ENCODE measurements around the gene MAD1L1. TPM values are rescaled to one million over a fixed set of nuclear protein-coding genes. Genes with fewer than 3 reads are reported as not detected.

MAD1L1 gene
- total and polyA plus RNA-seq, 7 experiments from 2014 or later = 112 to 314 (median 136) TPM

GRCh38 chr7:2041496-2042367, 191.0 kb downstream of the MAD1L1 start:
- H3K27me3 ChIP-seq (ENCODE audit: control insufficient read depth in 2 of 2, insufficient read depth in 2 of 2, low read length in 2 of 2) = no peaks in the 10 kb centered on the region
- H3K9me3 Mint-ChIP-seq = peaks cover 0 to 3% (median 0%) of the 10 kb centered on the region in 11 donors
- H3K27ac ChIP-seq (ENCODE audit: low read depth, low read length) = no peak overlapping the region
- ATAC-seq (no peak), DNase-seq (no peak)
- no peaks in the 10 kb centered on the region for H3K27me3 Mint-ChIP-seq
- ChIA-PET CTCF (interaction anchor here (0.6 kb wide), 1 partner anchor 178 kb away, joined by 3 read pairs; no protein-coding TSS in a partner anchor), POLR2A (interaction anchor here (0.5 kb wide), 1 partner anchor 159 kb away, joined by 4 read pairs; no protein-coding TSS in a partner anchor)
- peak overlapping the region in 7 of 10 donors; percentile 2 to 66 (median 21) for H3K4me3 Mint-ChIP-seq
- H3K27ac Mint-ChIP-seq = peak overlapping the region in 7 of 9 donors; percentile 21 to 93 (median 70)
- intact Hi-C loops (cut with micrococcal nuclease) = no loop called here
- H3K4me1 ChIP-seq (ENCODE audit: control insufficient read depth in 2 of 2, insufficient read depth in 2 of 2, low read length in 2 of 2) = peaks cover 18 to 23% of the 10 kb centered on the region in 2 donors
- H3K4me1 Mint-ChIP-seq = peaks cover 36 to 59% (median 53%) of the 10 kb centered on the region in 7 donors
- H3K36me3 ChIP-seq (ENCODE audit: control insufficient read depth in 2 of 3, insufficient read depth in 3 of 3, low read length in 3 of 3) = peaks cover 0 to 3% (median 0%) of the 10 kb centered on the region in 3 experiments
- H3K36me3 Mint-ChIP-seq = peaks cover 0 to 13% (median 8%) of the 10 kb centered on the region in 5 donors
- no peak overlapping the region for H3K4me3 ChIP-seq (ENCODE audit: low read length)
- H3K9me3 ChIP-seq (ENCODE audit: control insufficient read depth in 2 of 3, low read length in 3 of 3) = no peaks in the 10 kb centered on the region

GRCh38 chr7:2040893-2041270, 191.9 kb downstream of the MAD1L1 start:
- Mint-ChIP-seq H3K27me3 (no peaks in the 10 kb centered on the region), H3K4me3 (peak overlapping the region in 5 of 10 donors; percentile 14 to 50 (median 35)), H3K4me1 (peaks cover 39 to 62% (median 55%) of the 10 kb centered on the region in 7 donors), H3K9me3 (peaks cover 0 to 3% (median 0%) of the 10 kb centered on the region in 11 donors), H3K36me3 (peaks cover 0 to 13% (median 8%) of the 10 kb centered on the region in 5 donors), H3K27ac (peak overlapping the region in 7 of 9 donors; percentile 44 to 93 (median 75))
- ChIA-PET POLR2A (no interaction called here), CTCF (interaction anchor here (0.6 kb wide), 1 partner anchor 179 kb away, joined by 3 read pairs; no protein-coding TSS in a partner anchor)
- peaks cover 0 to 3% (median 0%) of the 10 kb centered on the region in 3 experiments for H3K36me3 ChIP-seq (ENCODE audit: control insufficient read depth in 2 of 3, insufficient read depth in 3 of 3, low read length in 3 of 3)
- ATAC-seq = peak; percentile 64
- no peaks in the 10 kb centered on the region for H3K27me3 ChIP-seq (ENCODE audit: control insufficient read depth in 2 of 2, insufficient read depth in 2 of 2, low read length in 2 of 2)
- H3K27ac ChIP-seq (ENCODE audit: low read depth, low read length) = no peak overlapping the region
- no peak overlapping the region for H3K4me3 ChIP-seq (ENCODE audit: low read length)
- intact Hi-C loops (cut with micrococcal nuclease) = no loop called here
- H3K9me3 ChIP-seq (ENCODE audit: control insufficient read depth in 2 of 3, low read length in 3 of 3) = no peaks in the 10 kb centered on the region
- DNase-seq = peak in 6 of 9 donors; percentile 28 to 58 (median 38)
- H3K4me1 ChIP-seq (ENCODE audit: control insufficient read depth in 2 of 2, insufficient read depth in 2 of 2, low read length in 2 of 2) = peaks cover 18 to 23% of the 10 kb centered on the region in 2 donors

GRCh38 chr7:2040201-2040892, 192.4 kb downstream of the MAD1L1 start:
- H3K9me3 Mint-ChIP-seq = peaks cover 0 to 3% (median 0%) of the 10 kb centered on the region in 11 donors
- no peak for DNase-seq
- CTCF ChIA-PET = no interaction called here
- H3K36me3 Mint-ChIP-seq = peaks cover 0 to 13% (median 8%) of the 10 kb centered on the region in 5 donors
- peaks cover 39 to 62% (median 55%) of the 10 kb centered on the region in 7 donors for H3K4me1 Mint-ChIP-seq
- H3K4me1 ChIP-seq (ENCODE audit: control insufficient read depth in 2 of 2, insufficient read depth in 2 of 2, low read length in 2 of 2) = peaks cover 18 to 23% of the 10 kb centered on the region in 2 donors
- peaks cover 0 to 3% (median 0%) of the 10 kb centered on the region in 3 experiments for H3K36me3 ChIP-seq (ENCODE audit: control insufficient read depth in 2 of 3, insufficient read depth in 3 of 3, low read length in 3 of 3)
- POLR2A ChIA-PET = interaction anchor here (1.4 kb wide), 1 partner anchor 101 kb away, joined by 3 read pairs; no protein-coding TSS in a partner anchor
- H3K27ac Mint-ChIP-seq = peak overlapping the region in 8 of 9 donors; percentile 25 to 93 (median 81)
- intact Hi-C loops (cut with micrococcal nuclease) = no loop called here
- no peak overlapping the region for H3K4me3 ChIP-seq (ENCODE audit: low read length)
- H3K27me3 ChIP-seq (ENCODE audit: control insufficient read depth in 2 of 2, insufficient read depth in 2 of 2, low read length in 2 of 2) = no peaks in the 10 kb centered on the region
- no peak overlapping the region for H3K27ac ChIP-seq (ENCODE audit: low read depth, low read length)
- ATAC-seq = no peak
- H3K9me3 ChIP-seq (ENCODE audit: control insufficient read depth in 2 of 3, low read length in 3 of 3) = no peaks in the 10 kb centered on the region
- H3K4me3 Mint-ChIP-seq = peak overlapping the region in 6 of 10 donors; percentile 8 to 50 (median 38)
- no peaks in the 10 kb centered on the region for H3K27me3 Mint-ChIP-seq

- ChIA-PET CTCF (interaction anchor here (0.6 to 1.3 kb wide), 2 partner anchors 209 to 460 kb away, joined by 3 to 7 read pairs; no protein-coding TSS in a partner anchor), POLR2A (interaction anchor here (1.4 to 1.5 kb wide), 2 partner anchors 99 to 100 kb away, joined by 3 to 9 read pairs; no protein-coding TSS in a partner anchor)
- Mint-ChIP-seq H3K4me1 (peaks cover 39 to 62% (median 58%) of the 10 kb centered on the region in 7 donors), H3K4me3 (peak overlapping the region; percentile 59 to 95 (median 91)), H3K27ac (peak overlapping the region in 8 of 9 donors; percentile 73 to 95 (median 90)), H3K27me3 (no peaks in the 10 kb centered on the region), H3K9me3 (peaks cover 0 to 3% (median 0%) of the 10 kb centered on the region in 11 donors), H3K36me3 (peaks cover 0 to 11% (median 8%) of the 10 kb centered on the region in 5 donors)
- H3K27me3 ChIP-seq (ENCODE audit: control insufficient read depth in 2 of 2, insufficient read depth in 2 of 2, low read length in 2 of 2) = no peaks in the 10 kb centered on the region
- H3K4me1 ChIP-seq (ENCODE audit: control insufficient read depth in 2 of 2, insufficient read depth in 2 of 2, low read length in 2 of 2) = peaks cover 18 to 23% of the 10 kb centered on the region in 2 donors
- H3K27ac ChIP-seq (ENCODE audit: low read depth, low read length) = peak overlapping the region; percentile 34
- ATAC-seq = no peak
- intact Hi-C loops (cut with micrococcal nuclease) = loop anchor here (1.0 to 10.0 kb wide), 7 partner anchors 18 to 118 kb away; no protein-coding TSS in a partner anchor
- DNase-seq = peak in 2 of 9 donors; percentile 15 to 17
- H3K9me3 ChIP-seq (ENCODE audit: control insufficient read depth in 2 of 3, low read length in 3 of 3) = no peaks in the 10 kb centered on the region
- H3K36me3 ChIP-seq (ENCODE audit: control insufficient read depth in 2 of 3, insufficient read depth in 3 of 3, low read length in 3 of 3) = peaks cover 0 to 3% (median 0%) of the 10 kb centered on the region in 3 experiments
- H3K4me3 ChIP-seq (ENCODE audit: low read length) = no peak overlapping the region
These were observed 193.6 kb downstream of the MAD1L1 start for GRCh38 chr7:2038931-2039728.

- peaks cover 0 to 10% (median 5%) of the 10 kb centered on the region in 5 donors for H3K36me3 Mint-ChIP-seq
- intact Hi-C loops (cut with micrococcal nuclease) = loop anchor here (1.0 to 10.0 kb wide), 7 partner anchors 17 to 117 kb away; no protein-coding TSS in a partner anchor
- Histone ChIP-seq H3K9me3 (ENCODE audit: control insufficient read depth in 2 of 3, low read length in 3 of 3) (no peaks in the 10 kb centered on the region), H3K27me3 (ENCODE audit: control insufficient read depth in 2 of 2, insufficient read depth in 2 of 2, low read length in 2 of 2) (no peaks in the 10 kb centered on the region), H3K4me1 (ENCODE audit: control insufficient read depth in 2 of 2, insufficient read depth in 2 of 2, low read length in 2 of 2) (peaks cover 18 to 23% of the 10 kb centered on the region in 2 donors), H3K36me3 (ENCODE audit: control insufficient read depth in 2 of 3, insufficient read depth in 3 of 3, low read length in 3 of 3) (no peaks in the 10 kb centered on the region), H3K4me3 (ENCODE audit: low read length) (peak overlapping the region; percentile 83), H3K27ac (ENCODE audit: low read depth, low read length) (peak overlapping the region; percentile 70)
- peak overlapping the region; percentile 73 to 95 (median 92) for H3K27ac Mint-ChIP-seq
- H3K4me1 Mint-ChIP-seq = peaks cover 37 to 66% (median 59%) of the 10 kb centered on the region in 7 donors
- peak overlapping the region; percentile 83 to 95 (median 92) for H3K4me3 Mint-ChIP-seq
- ChIA-PET CTCF (interaction anchor here (0.8 to 1.3 kb wide), 2 partner anchors 24 to 459 kb away, joined by 3 read pairs; no protein-coding TSS in a partner anchor), POLR2A (interaction anchor here (0.6 to 1.5 kb wide), 7 partner anchors 8 to 219 kb away, joined by 3 to 9 read pairs (median 3); no protein-coding TSS in a partner anchor)
- DNase-seq (peak in 7 of 9 donors; percentile 44 to 66 (median 53)), ATAC-seq (peak; percentile 65)
- H3K9me3 Mint-ChIP-seq = peaks cover 0 to 3% (median 0%) of the 10 kb centered on the region in 11 donors
- no peaks in the 10 kb centered on the region for H3K27me3 Mint-ChIP-seq
These were observed 194.8 kb downstream of the MAD1L1 start for GRCh38 chr7:2037808-2038522.
